ENCODE measurements around the gene RPTOR.

The RPTOR gene

GRCh38 chr17:80850817-80851216 is 306.2 kb downstream of the RPTOR start:
- H3K4me3 ChIP-seq (ENCODE audit: low read depth, low read length) = no peak overlapping the region
- POLR2A ChIA-PET = interaction anchor here (0.7 to 1.0 kb wide), 2 partner anchors 18 to 396 kb away, joined by 3 read pairs; no protein-coding TSS in a partner anchor
- TF ChIP-seq ZFP41 (tag by site-specific recombination; IDR thresholded peaks at IDR 0.05; ENCODE audit: borderline replicate concordance) = no peak
- no peak for TF ChIP-seq ZNF423 (tag by site-specific recombination; IDR thresholded peaks at IDR 0.05)
- no peak for TF ChIP-seq GLI4 (tag by site-specific recombination; IDR thresholded peaks at IDR 0.05)
- TF ChIP-seq ZNF518A (tag by site-specific recombination; conservative IDR thresholded peaks at IDR 0.05; ENCODE audit: low read depth) = no peak
- TF ChIP-seq ZBTB10 (tag by site-specific recombination; IDR thresholded peaks at IDR 0.05) = no peak
- TF ChIP-seq ZNF580 (tag by site-specific recombination; IDR thresholded peaks at IDR 0.05) = no peak
- TF ChIP-seq GFI1B (tag by site-specific recombination; IDR thresholded peaks at IDR 0.05) = no peak
- TF ChIP-seq ZNF19 (tag by site-specific recombination; IDR thresholded peaks at IDR 0.05; ENCODE audit: low read depth) = no peak
- TF ChIP-seq ZNF398 (tag by site-specific recombination; IDR thresholded peaks at IDR 0.05) = no peak
- no peak for TF ChIP-seq ZSCAN5A (tag by site-specific recombination; IDR thresholded peaks at IDR 0.05)
- TF ChIP-seq ZNF544 (tag by site-specific recombination; IDR thresholded peaks at IDR 0.05) = no peak
- peak; percentile 32; the same call in 1 of the 2 replicates for TF ChIP-seq ZNF600 (tag by site-specific recombination; IDR thresholded peaks at IDR 0.05)
- TF ChIP-seq ZNF341 (tag by site-specific recombination; IDR thresholded peaks at IDR 0.05; ENCODE audit: low read depth) = no peak
- TF ChIP-seq OSR2 (tag by site-specific recombination; IDR thresholded peaks at IDR 0.05) = peak; percentile 76
- TF ChIP-seq ZNF48 (tag by site-specific recombination; IDR thresholded peaks at IDR 0.05) = no peak
- TF ChIP-seq ZIC2 (tag by site-specific recombination; IDR thresholded peaks at IDR 0.05) = peak; percentile 71
- no peaks in the 10 kb centered on the region for H3K9me3 ChIP-seq (ENCODE audit: control insufficient read depth, insufficient read depth, low read depth, low read length)
- peaks cover 0 to 31% of the 10 kb centered on the region in 2 experiments; a peak in 2 of 3 replicates for H3K36me3 ChIP-seq (ENCODE audit: control insufficient read depth in 2 of 2, insufficient read depth in 1 of 2, low read length in 2 of 2)
- CTCF ChIA-PET = interaction anchor here (0.5 to 1.0 kb wide), 3 partner anchors 41 to 528 kb away, joined by 3 to 5 read pairs (median 4); no protein-coding TSS in a partner anchor
- H3K27ac ChIP-seq (ENCODE audit: extremely low read depth, low read depth, low read length) = no peak overlapping the region
- peaks cover 2% of the 10 kb centered on the region; the same call in 1 of the 2 replicates for H3K4me1 ChIP-seq (ENCODE audit: control insufficient read depth, insufficient read depth, low read length)
